ENCODE results near the gene NDUFA5.
A peak's percentile ranks its signal among the peaks of the same experiment; 100 is the strongest.

The NDUFA5 gene

GRCh38 chr7:123557398-123558288, at the start of gene NDUFA5:
NDUFA5 (minus strand) TSS chr7:123557818; CDS start chr7:123557795, 23 bp downstream.
- DNase-seq: peak; percentile 100

- no peak for DNase-seq
These were observed 47.1 kb upstream of the NDUFA5 start for GRCh38 chr7:123604739-123605138.

GRCh38 chr7:123602648-123603047, 45.0 kb upstream of the NDUFA5 start:
- no peak for DNase-seq

GRCh38 chr7:123601530-123601929, 43.9 kb upstream of the NDUFA5 start, which contains the start of gene ASB15:
ASB15 (plus strand) TSS chr7:123601821; CDS start chr7:123614503, 12,682 bp downstream.
- DNase-seq: no peak

GRCh38 chr7:123600876-123601275, 43.3 kb upstream of the NDUFA5 start:
- DNase-seq: no peak

GRCh38 chr7:123599766-123600165, 42.1 kb upstream of the NDUFA5 start:
- DNase-seq: no peak

- no peak for DNase-seq
These were observed 41.0 kb upstream of the NDUFA5 start for GRCh38 chr7:123598657-123599056.

- no peak for DNase-seq
These were observed 37.2 kb upstream of the NDUFA5 start for GRCh38 chr7:123594813-123595241.

GRCh38 chr7:123588376-123588775, 30.8 kb upstream of the NDUFA5 start:
- no peak for DNase-seq

GRCh38 chr7:123583821-123584220, 26.2 kb upstream of the NDUFA5 start:
- DNase-seq: no peak

GRCh38 chr7:123581162-123581459, 23.5 kb upstream of the NDUFA5 start:
- DNase-seq: no peak

GRCh38 chr7:123580406-123581161, 23.0 kb upstream of the NDUFA5 start:
- peak; percentile 69 for DNase-seq

- DNase-seq: no peak
These were observed 21.8 kb upstream of the NDUFA5 start for GRCh38 chr7:123579416-123579815.

GRCh38 chr7:123573896-123574467, 16.4 kb upstream of the NDUFA5 start:
- DNase-seq: no peak

GRCh38 chr7:123573341-123573740, 15.7 kb upstream of the NDUFA5 start:
- DNase-seq: no peak

GRCh38 chr7:123571684-123572083, 14.1 kb upstream of the NDUFA5 start:
- DNase-seq: no peak

GRCh38 chr7:123571187-123571586, 13.6 kb upstream of the NDUFA5 start:
- DNase-seq: peak; percentile 25

- DNase-seq: peak; percentile 67
These were observed 13.0 kb upstream of the NDUFA5 start for GRCh38 chr7:123570390-123571182.

GRCh38 chr7:123569352-123570010, 11.9 kb upstream of the NDUFA5 start:
- DNase-seq: peak; percentile 41

GRCh38 chr7:123562121-123562520, 4.5 kb upstream of the NDUFA5 start:
- DNase-seq: no peak

GRCh38 chr7:123558289-123558874, 764 bp upstream of the NDUFA5 start:
- DNase-seq: no peak

GRCh38 chr7:123557016-123557397, 611 bp downstream of the NDUFA5 start:
- peak; percentile 41 for DNase-seq
